Endothelial cell of umbilical vein (primary cell): Measurements from ENCODE around the gene SEMA6A. TPM values are rescaled to one million over a fixed set of nuclear protein-coding genes. Genes with fewer than 3 reads are reported as not detected.

Experiments
- BruUV-seq: library from RNA; stranded (reverse); fragments of 400-500 nt; replicated peaks from 2 replicates; lab custom pipeline; 2021; lab: Mats Ljungman, UMichigan
- CTCF ChIA-PET: fragments of 300-600, 350-600 bp; sonication (Branson Sonifier 250); formaldehyde crosslinking; loops from one replicate; lab custom pipeline; 2021; ENCODE audit warnings: antibody characterized with exemption, inconsistent platforms; lab: Charles Lee
- POLR2A ChIA-PET: fragments of 300-600, 350-600 bp; sonication (Branson Sonifier 250); formaldehyde crosslinking; loops from one replicate; lab custom pipeline; 2021; ENCODE audit warnings: antibody characterized with exemption, inconsistent platforms; lab: Charles Lee
- DNase-seq: peaks from one replicate; pipeline ENCODE4 v3.0.0-alpha.2; 2011; ENCODE audit warnings: low read depth, low spot score
- FAIRE-seq: peaks from 2 replicates; lab custom pipeline; 2011; peaks lifted over from hg19 to GRCh38; lab: Jason Lieb, UNC
- H2AFZ ChIP-seq: 2 replicates; pipeline ENCODE4 v1.6.0; 2012; ENCODE audit warnings: low read depth, low read length, control low read depth, inconsistent platforms
- H3K27ac ChIP-seq: 2 replicates; pipeline ENCODE4 v1.5.1; 2011; ENCODE audit warnings: low read depth, mild to moderate bottlenecking, control low read depth, low read length, moderate library complexity; ENCODE audit not compliant: insufficient read depth
- H3K27me3 ChIP-seq, 2 experiments: 2 replicates each; pipeline versions ENCODE4 v1.6.0 to v1.6.1; 2011; ENCODE audit warnings: low read length in 2 of 2, mixed read lengths in 1 of 2; ENCODE audit not compliant: control insufficient read depth in 2 of 2, insufficient read depth in 2 of 2
- H3K36me3 ChIP-seq, 2 experiments: 2 replicates in 1 of 2; 3 replicates in 1 of 2; pipeline ENCODE4 v1.5.1; 2011; ENCODE audit warnings: low read length in 2 of 2, mild to moderate bottlenecking in 1 of 2, moderate library complexity in 1 of 2; ENCODE audit not compliant: control insufficient read depth in 2 of 2, insufficient read depth in 2 of 2; ENCODE audit errors: extremely low read depth in 1 of 2
- H3K4me1 ChIP-seq: 3 replicates; pipeline ENCODE4 v1.5.1; 2011; ENCODE audit warnings: mild to moderate bottlenecking, low read length; ENCODE audit not compliant: control insufficient read depth, insufficient read depth; ENCODE audit errors: extremely low read depth
- H3K4me2 ChIP-seq: 2 replicates; pipeline ENCODE4 v1.6.1; 2011; ENCODE audit warnings: low read length, control low read depth, mixed read lengths; ENCODE audit not compliant: insufficient read depth
- H3K4me3 ChIP-seq, 3 experiments: fragments of 200-600 bp in 1 of 3; sonication (generic), shearing (Covaris generic) in 1 of 3; replicated peaks in 1 of 3; 2 replicates each; pipeline ENCODE4 v1.5.1; 2011 to 2016; ENCODE audit warnings: control low read depth in 3 of 3, low read length in 3 of 3, mild to moderate bottlenecking in 2 of 3, inconsistent platforms in 1 of 3, low read depth in 1 of 3, moderate library complexity in 1 of 3; ENCODE audit not compliant: insufficient read depth in 1 of 3
- H3K79me2 ChIP-seq: 2 replicates; pipeline ENCODE4 v1.6.0; 2012; ENCODE audit warnings: low read length, inconsistent platforms; ENCODE audit not compliant: control insufficient read depth, insufficient read depth
- H3K9ac ChIP-seq: replicated peaks from 2 replicates; pipeline ENCODE3; 2011; ENCODE audit warnings: low read length, control low read depth; ENCODE audit not compliant: insufficient read depth; ENCODE audit errors: extremely low read depth
- H3K9me1 ChIP-seq: replicated peaks from 3 replicates; pipeline ENCODE4 v1.6.0; 2011; ENCODE audit warnings: mild to moderate bottlenecking, low read length; ENCODE audit not compliant: control insufficient read depth, insufficient read depth; ENCODE audit errors: extremely low read depth
- H3K9me3 ChIP-seq: replicated peaks from 2 replicates; pipeline ENCODE4 v1.5.1; 2012; ENCODE audit warnings: low read length, inconsistent platforms; ENCODE audit not compliant: control insufficient read depth, insufficient read depth
- H4K20me1 ChIP-seq: replicated peaks from 2 replicates; pipeline ENCODE3; 2011; ENCODE audit warnings: mild to moderate bottlenecking, low read length; ENCODE audit not compliant: control insufficient read depth, insufficient read depth; ENCODE audit errors: extremely low read depth
- CTCF ChIP-seq, 2 donors: IDR thresholded peaks; 1 replicate in 1 of 2; 2 replicates in 1 of 2; pipeline ENCODE4 v1.5.1; 2011; ENCODE audit warnings: low read length in 2 of 2, mild to moderate bottlenecking in 2 of 2, moderate library complexity in 2 of 2, control low read depth in 1 of 2, inconsistent platforms in 1 of 2, low read depth in 1 of 2; ENCODE audit not compliant: insufficient read depth in 1 of 2; ENCODE audit errors: extremely low read depth in 1 of 2
- EZH2 ChIP-seq: IDR thresholded peaks from 2 replicates; pipeline ENCODE4 v1.6.1; 2012; ENCODE audit warnings: borderline replicate concordance, low read depth, mild to moderate bottlenecking, moderate library complexity, low read length, inconsistent platforms; ENCODE audit not compliant: severe bottlenecking
- FOS ChIP-seq: IDR thresholded peaks from 2 replicates; pipeline ENCODE4 v1.6.1; 2011; ENCODE audit warnings: mild to moderate bottlenecking, low read length, moderate library complexity, borderline replicate concordance; ENCODE audit not compliant: insufficient read depth
- GATA2 ChIP-seq: IDR thresholded peaks from 2 replicates; pipeline ENCODE4 v1.7.0; 2011; ENCODE audit warnings: low read depth, mild to moderate bottlenecking, moderate library complexity, mixed read lengths, low read length; ENCODE audit not compliant: insufficient read length, insufficient read depth
- JUN ChIP-seq: IDR thresholded peaks from 2 replicates; pipeline ENCODE4 v1.6.1; 2011; ENCODE audit warnings: borderline replicate concordance, low read depth; ENCODE audit not compliant: insufficient read length, insufficient read depth
- MYC ChIP-seq: IDR thresholded peaks from one replicate; pipeline ENCODE4 v1.6.1; 2011; ENCODE audit warnings: mild to moderate bottlenecking, low read depth, low read length
- POLR2A ChIP-seq: IDR thresholded peaks from 2 replicates; pipeline ENCODE4 v1.6.1; 2012; ENCODE audit warnings: low read depth, mild to moderate bottlenecking, control low read depth, low read length
- POLR2AphosphoS5 ChIP-seq: IDR thresholded peaks from 2 replicates; pipeline ENCODE4 v1.6.1; 2012; ENCODE audit warnings: low read depth, mild to moderate bottlenecking, control low read depth, low read length, moderate library complexity; ENCODE audit not compliant: insufficient read depth
- dilution Hi-C: fragments of 300-500 bp; cut with MboI; formaldehyde crosslinking; loops from one replicate; pipeline ENCODE4 v1.15.0; 2019; ENCODE audit warnings: low sequenced_read_pairs; ENCODE audit not compliant: extremely low pct_ligation_motif_present
- intact Hi-C: fragments of 100-400 bp; cut with micrococcal nuclease; formaldehyde crosslinking; loops from one replicate; pipeline ENCODE4 v1.10.0; 2022
- polyA plus RNA-seq, 4 experiments: library from polyadenylated mRNA; depleted of rRNA in 3 of 4; stranded (reverse) in 3 of 4; unstranded in 1 of 4; fragments of >200 nt; gene quantifications; 2 replicates each; pipeline versions ENCODE4 v1.2.1 to v1.2.3, GENCODE V29; 2011 to 2012; ENCODE audit warnings: missing spikeins in 1 of 4
- total RNA-seq: library from RNA; stranded (reverse); gene quantifications from 2 replicates; pipeline ENCODE4 v1.2.3, GENCODE V29; 2021
- TF ChIP-seq, protein P1 (sequence below): IDR thresholded peaks from 2 replicates; pipeline ENCODE4 v1.6.1; 2011; ENCODE audit not compliant: insufficient read depth, insufficient read length

Gene SEMA6A
- total and polyA plus RNA-seq, 2 donors (not counting 3 experiments of a cell fraction or from before 2014, with no cell fraction given): 0.43 to 1.5 TPM

GRCh38 chr5:116569999-116570398 lies 4.6 kb downstream of the SEMA6A start:
- FAIRE-seq (no peak), DNase-seq (no peak)
- CTCF ChIA-PET: interaction anchor here (1.3 kb wide), 1 partner anchor 16 kb away, joined by 4 read pairs; no protein-coding TSS in a partner anchor
- Histone ChIP-seq H3K9me3 (no peaks in the 10 kb centered on the region), H3K9me1 (peaks cover 2% of the 10 kb centered on the region), H3K4me2 (no peak overlapping the region), H3K36me3 (no peaks in the 10 kb centered on the region), H4K20me1 (no peaks in the 10 kb centered on the region), H3K4me3 (no peak overlapping the region), H3K79me2 (no peaks in the 10 kb centered on the region), H2AFZ (no peak overlapping the region), H3K9ac (no peak overlapping the region), H3K27ac (no peak overlapping the region), H3K4me1 (peaks cover 8% of the 10 kb centered on the region), H3K27me3 (peaks cover 40 to 69% of the 10 kb centered on the region in 2 experiments)
- intact Hi-C loops (loop anchor here (10.0 kb wide), 1 partner anchor 885 kb away; no protein-coding TSS in a partner anchor), dilution Hi-C loops (no loop called here)
- POLR2A ChIA-PET: no interaction called here
- TF ChIP-seq POLR2AphosphoS5 (no peak), MYC (no peak), FOS (no peak)
- no TSS peak for BruUV-seq

- Histone ChIP-seq H4K20me1 (no peaks in the 10 kb centered on the region), H3K9me1 (peaks cover 2% of the 10 kb centered on the region), H3K27ac (no peak overlapping the region), H3K4me3 (no peak overlapping the region), H3K4me1 (no peaks in the 10 kb centered on the region), H3K4me2 (no peak overlapping the region), H3K27me3 (peaks cover 23 to 47% of the 10 kb centered on the region in 2 experiments), H3K36me3 (no peaks in the 10 kb centered on the region), H3K9ac (no peak overlapping the region), H2AFZ (no peak overlapping the region), H3K79me2 (no peaks in the 10 kb centered on the region), H3K9me3 (no peaks in the 10 kb centered on the region)
- no peak for FAIRE-seq
- TF ChIP-seq GATA2: no peak
- TF ChIP-seq EZH2: no peak
- TF ChIP-seq POLR2AphosphoS5: no peak
- TF ChIP-seq CTCF (IDR thresholded peaks at IDR 0.05; ENCODE audit: extremely low read depth in 1 of 2, insufficient read depth in 1 of 2, low read depth in 1 of 2, low read length in 2 of 2): no peak
- TF ChIP-seq MYC: no peak
- TF ChIP-seq, protein P1, sequence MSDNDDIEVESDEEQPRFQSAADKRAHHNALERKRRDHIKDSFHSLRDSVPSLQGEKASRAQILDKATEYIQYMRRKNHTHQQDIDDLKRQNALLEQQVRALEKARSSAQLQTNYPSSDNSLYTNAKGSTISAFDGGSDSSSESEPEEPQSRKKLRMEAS: no peak
- no peak for TF ChIP-seq JUN
- no peak for TF ChIP-seq POLR2A
- TF ChIP-seq FOS: no peak
- no peak for DNase-seq
- ChIA-PET CTCF (no interaction called here), POLR2A (no interaction called here)
- intact Hi-C loops (no loop called here), dilution Hi-C loops (no loop called here)
- BruUV-seq: no TSS peak
These were observed 7.5 kb downstream of the SEMA6A start for GRCh38 chr5:116567106-116567505.
